ENCODE data around the gene MAX. TPM values are rescaled to one million over a fixed set of nuclear protein-coding genes. Genes with fewer than 3 reads are reported as not detected.

Gene MAX
- total and polyA plus RNA-seq, 2 of the 8 experiments (the other 6 are each of a cell fraction or from before 2014, with no cell fraction given), result 36.9 to 65.1 TPM

DNA sequence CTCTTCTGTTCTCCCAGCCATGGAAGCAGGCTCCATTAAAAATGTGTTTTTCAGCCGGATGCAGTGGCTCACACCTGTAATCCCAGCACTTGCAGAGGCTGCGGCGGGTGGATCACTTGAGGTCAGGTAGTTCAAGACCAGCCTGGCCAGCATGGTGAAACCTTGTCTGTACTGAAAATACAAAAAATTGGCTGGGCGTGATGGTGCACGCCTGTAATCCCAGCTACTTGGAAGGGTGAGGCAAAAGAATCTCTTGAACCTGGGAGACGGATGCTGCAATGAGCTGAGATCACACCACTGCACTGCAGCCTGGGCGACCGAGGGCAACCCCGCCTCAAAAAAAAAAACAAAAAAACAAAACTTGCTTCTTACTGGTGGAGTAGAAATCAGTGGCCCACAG, 75.8 kb downstream of the MAX start:
- H2BK15ac ChIP-seq (ENCODE audit: low read length), result no peak overlapping the region
- H3K4me1 ChIP-seq (replicated peaks in 1 of 4; ENCODE audit: control insufficient read depth in 3 of 4, insufficient read depth in 4 of 4, low read length in 3 of 4), result no peaks in the 10 kb centered on the region
- no peaks in the 10 kb centered on the region; the same call in 1 of the 2 replicates for H3K23me2 ChIP-seq (ENCODE audit: low read depth, low read length)
- H3K9me3 ChIP-seq (ENCODE audit: insufficient read depth in 2 of 2, low read depth in 1 of 2, low read length in 1 of 2), result no peaks in the 10 kb centered on the region
- H4K8ac ChIP-seq (ENCODE audit: extremely low read depth, insufficient read depth, low read length), result no peak overlapping the region
- no peak overlapping the region for H3K23ac ChIP-seq (ENCODE audit: insufficient read length)
- H3K27ac ChIP-seq (ENCODE audit: low read depth, low read length), result no peak overlapping the region
- no peaks in the 10 kb centered on the region for H3K27me3 ChIP-seq (replicated peaks in 1 of 4; ENCODE audit: control insufficient read depth in 3 of 4, extremely low read depth in 1 of 4, insufficient read depth in 3 of 4, low read length in 3 of 4)
- ChIA-PET CTCF (ENCODE audit: partially characterized antibody) (interaction anchor here (0.9 to 1.4 kb wide), 5 partner anchors 11 to 134 kb away, joined by 3 read pairs; no protein-coding TSS in a partner anchor), POLR2A (ENCODE audit: partially characterized antibody) (no interaction called here)
- no peak overlapping the region for H4K91ac ChIP-seq (replicated peaks; ENCODE audit: insufficient read length, low read length)
- FAIRE-seq (no peak), DNase-seq (ENCODE audit: low read depth in 1 of 2, low spot score in 2 of 2) (no peak)
- H4K5ac ChIP-seq (ENCODE audit: insufficient read length, low read depth, low read length), result no peak overlapping the region
- no peak overlapping the region for H3K9ac ChIP-seq (replicated peaks in 1 of 4; ENCODE audit: extremely low read depth in 1 of 4, low read depth in 3 of 4, low read length in 3 of 4)
- no peak overlapping the region for H3K18ac ChIP-seq (ENCODE audit: extremely low read depth, low read length)
- no peak overlapping the region for H3K56ac ChIP-seq (replicated peaks; ENCODE audit: insufficient read length, low read depth, low read length)
- H3K79me2 ChIP-seq (ENCODE audit: control insufficient read depth in 1 of 2, insufficient read depth in 2 of 2, low read length in 2 of 2), result no peaks in the 10 kb centered on the region
- H3K36me3 ChIP-seq (ENCODE audit: control insufficient read depth in 2 of 4, insufficient read depth in 4 of 4, low read length in 3 of 4), result peaks cover 0 to 8% (median 4%) of the 10 kb centered on the region in 4 experiments; a peak in 4 of 8 replicates
- H2BK20ac ChIP-seq (ENCODE audit: low read length), result no peak overlapping the region
- no peak overlapping the region for H2BK12ac ChIP-seq (ENCODE audit: low read depth, low read length)
- peaks cover 0 to 2% of the 10 kb centered on the region in 2 experiments for H4K20me1 ChIP-seq (replicated peaks in 1 of 2; ENCODE audit: control insufficient read depth in 1 of 2, insufficient read depth in 2 of 2, low read length in 2 of 2)
- WGBS, 2 experiments (ENCODE audit: extremely low coverage in 1 of 2, insufficient coverage in 1 of 2, insufficient read length in 1 of 2, insufficient replicate concordance in 2 of 2, low coverage in 1 of 2, low lambda C conversion rate in 2 of 2, missing lambda C conversion rate in 1 of 2), result 93% methylated on average over 9 of the region's 9 CpGs; no CpG with 5 or more reads in 1 of the 2 experiments
- no peak overlapping the region for H3K14ac ChIP-seq (ENCODE audit: insufficient read length)
- H2AK5ac ChIP-seq (ENCODE audit: low read depth, low read length), result no peak overlapping the region
- H3K4ac ChIP-seq (replicated peaks; ENCODE audit: insufficient read length, low read depth, low read length), result no peak overlapping the region
- no peak overlapping the region for H3K4me2 ChIP-seq (ENCODE audit: insufficient read depth in 1 of 2, low read depth in 2 of 2, low read length in 2 of 2)
- H2BK120ac ChIP-seq (replicated peaks; ENCODE audit: low read depth, low read length), result no peak overlapping the region
- no peak overlapping the region for H2AFZ ChIP-seq (ENCODE audit: low read length)
- H3K4me3 ChIP-seq (ENCODE audit: extremely low read depth in 1 of 4, insufficient read depth in 2 of 4, low read depth in 3 of 4, low read length in 4 of 4), result no peak overlapping the region
- no peak overlapping the region for H2BK5ac ChIP-seq (ENCODE audit: low read depth, low read length)
- no peaks in the 10 kb centered on the region for H3K79me1 ChIP-seq (ENCODE audit: low read depth, low read length)
- TF ChIP-seq HDAC6 (IDR thresholded peaks at IDR 0.05; ENCODE audit: low read depth, low read length), result no peak
- TF ChIP-seq BRCA1 (IDR thresholded peaks at IDR 0.05; ENCODE audit: low read depth, low read length), result no peak
- TF ChIP-seq CHD1 (IDR thresholded peaks at IDR 0.05; ENCODE audit: low read depth, low read length), result no peak
- no peak for TF ChIP-seq EGR1 (IDR thresholded peaks at IDR 0.05; ENCODE audit: borderline replicate concordance, low read depth, low read length)
- TF ChIP-seq JUND (IDR thresholded peaks at IDR 0.05; ENCODE audit: low read length), result no peak
- TF ChIP-seq SIN3A (conservative IDR thresholded peaks at IDR 0.05 in 1 of 2, IDR thresholded peaks at IDR 0.05 in 1 of 2; ENCODE audit: low read depth in 1 of 2, low read length in 2 of 2), result no peak
- no peak for TF ChIP-seq CBX5 (IDR thresholded peaks at IDR 0.05; ENCODE audit: low read depth, low read length)
- TF ChIP-seq RFX5 (IDR thresholded peaks at IDR 0.05; ENCODE audit: borderline replicate concordance, low read depth, low read length), result no peak
- TF ChIP-seq YY1 (IDR thresholded peaks at IDR 0.05; ENCODE audit: low read depth, low read length), result no peak
- TF ChIP-seq, protein P1, sequence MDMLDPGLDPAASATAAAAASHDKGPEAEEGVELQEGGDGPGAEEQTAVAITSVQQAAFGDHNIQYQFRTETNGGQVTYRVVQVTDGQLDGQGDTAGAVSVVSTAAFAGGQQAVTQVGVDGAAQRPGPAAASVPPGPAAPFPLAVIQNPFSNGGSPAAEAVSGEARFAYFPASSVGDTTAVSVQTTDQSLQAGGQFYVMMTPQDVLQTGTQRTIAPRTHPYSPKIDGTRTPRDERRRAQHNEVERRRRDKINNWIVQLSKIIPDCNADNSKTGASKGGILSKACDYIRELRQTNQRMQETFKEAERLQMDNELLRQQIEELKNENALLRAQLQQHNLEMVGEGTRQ (IDR thresholded peaks at IDR 0.05; ENCODE audit: low read length), result no peak
- no peak for TF ChIP-seq CTBP2 (IDR thresholded peaks at IDR 0.05; ENCODE audit: borderline replicate concordance, insufficient read depth, insufficient read length, low read length)
- TF ChIP-seq, protein P2, sequence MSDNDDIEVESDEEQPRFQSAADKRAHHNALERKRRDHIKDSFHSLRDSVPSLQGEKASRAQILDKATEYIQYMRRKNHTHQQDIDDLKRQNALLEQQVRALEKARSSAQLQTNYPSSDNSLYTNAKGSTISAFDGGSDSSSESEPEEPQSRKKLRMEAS (IDR thresholded peaks at IDR 0.05), result no peak
